H9 (cell line): ENCODE results near the gene BMERB1. TPM values are rescaled to one million over a fixed set of nuclear protein-coding genes. Genes with fewer than 3 reads are reported as not detected.

Experiments
- DNase-seq: peaks from one replicate; pipeline ENCODE4 v3.0.0-alpha.2; 2017
- H2AFZ ChIP-seq: one replicate; pipeline ENCODE4 v1.6.1; 2013; ENCODE audit warnings: mild to moderate bottlenecking, low read length, control low read depth, moderate library complexity
- H2AK5ac ChIP-seq: 2 replicates; pipeline ENCODE4 v1.6.1; 2013; ENCODE audit warnings: low read length, control low read depth, mixed read lengths; ENCODE audit not compliant: insufficient read length
- H2BK120ac ChIP-seq: one replicate; pipeline ENCODE4 v1.6.1; 2013; ENCODE audit warnings: low read depth, mild to moderate bottlenecking, low read length, control low read depth, inconsistent platforms; ENCODE audit not compliant: poor library complexity, severe bottlenecking
- H2BK12ac ChIP-seq: 2 replicates; pipeline ENCODE4 v1.6.1; 2013; ENCODE audit warnings: low read length, control low read depth, mixed read lengths, low read depth; ENCODE audit not compliant: insufficient read length
- H2BK15ac ChIP-seq: 2 replicates; pipeline ENCODE4 v1.6.1; 2013; ENCODE audit warnings: low read depth, low read length, control low read depth
- H2BK20ac ChIP-seq: one replicate; pipeline ENCODE4 v1.6.1; 2013; ENCODE audit warnings: low read depth, mild to moderate bottlenecking, low read length, control low read depth, inconsistent platforms; ENCODE audit not compliant: poor library complexity, severe bottlenecking
- H2BK5ac ChIP-seq: 2 replicates; pipeline ENCODE4 v1.6.1; 2013; ENCODE audit warnings: low read length, control low read depth, mixed read lengths; ENCODE audit not compliant: insufficient read length
- H3K14ac ChIP-seq: 2 replicates; pipeline ENCODE4 v1.6.1; 2013; ENCODE audit warnings: low read length, control low read depth; ENCODE audit not compliant: insufficient read depth
- H3K18ac ChIP-seq: 2 replicates; pipeline ENCODE4 v1.6.1; 2013; ENCODE audit warnings: low read depth, mild to moderate bottlenecking, mixed read lengths, low read length, control low read depth; ENCODE audit not compliant: insufficient read length
- H3K23ac ChIP-seq: 2 replicates; pipeline ENCODE4 v1.6.1; 2013; ENCODE audit warnings: low read length, control low read depth, mixed read lengths, low read depth; ENCODE audit not compliant: insufficient read length
- H3K23me2 ChIP-seq: 2 replicates; pipeline ENCODE4 v1.6.1; 2013; ENCODE audit warnings: low read depth, mild to moderate bottlenecking, mixed read lengths, low read length, control low read depth; ENCODE audit not compliant: insufficient read length, poor library complexity, severe bottlenecking
- H3K27ac ChIP-seq: 2 replicates; pipeline ENCODE4 v1.5.1; 2013; ENCODE audit warnings: low read length, control low read depth, mixed read lengths, low read depth; ENCODE audit not compliant: insufficient read length
- H3K27me3 ChIP-seq: 2 replicates; pipeline ENCODE4 v1.6.1; 2013; ENCODE audit warnings: low read length, control low read depth, inconsistent platforms; ENCODE audit not compliant: insufficient read depth
- H3K4ac ChIP-seq: 2 replicates; pipeline ENCODE4 v1.6.1; 2013; ENCODE audit warnings: low read depth, mild to moderate bottlenecking, control low read depth, inconsistent platforms, low read length, moderate library complexity
- H3K4me1 ChIP-seq: 2 replicates; pipeline ENCODE4 v1.6.1; 2013; ENCODE audit warnings: low read length, control low read depth, inconsistent platforms; ENCODE audit not compliant: insufficient read depth
- H3K4me2 ChIP-seq: 2 replicates; pipeline ENCODE4 v1.6.1; 2013; ENCODE audit warnings: low read length, control low read depth, mixed read lengths; ENCODE audit not compliant: insufficient read length, insufficient read depth
- H3K56ac ChIP-seq: 2 replicates; pipeline ENCODE4 v1.6.1; 2013; ENCODE audit warnings: low read depth, mild to moderate bottlenecking, mixed read lengths, low read length, control low read depth; ENCODE audit not compliant: insufficient read length
- H3K79me1 ChIP-seq: 2 replicates; pipeline ENCODE4 v1.6.1; 2013; ENCODE audit warnings: low read depth, mild to moderate bottlenecking, moderate library complexity, low read length, control low read depth, inconsistent platforms; ENCODE audit not compliant: insufficient read depth, poor library complexity, severe bottlenecking
- H3K79me2 ChIP-seq: 2 replicates; pipeline ENCODE4 v1.6.1; 2013; ENCODE audit warnings: low read length, control low read depth, inconsistent platforms; ENCODE audit not compliant: insufficient read depth
- H3K9ac ChIP-seq: 2 replicates; pipeline ENCODE4 v1.6.1; 2013; ENCODE audit warnings: low read length, control low read depth, mixed read lengths; ENCODE audit not compliant: insufficient read length; ENCODE audit errors: extremely low read depth
- H3K9me3 ChIP-seq: one replicate; pipeline ENCODE4 v1.6.1; 2013; ENCODE audit warnings: low read depth, low read length, inconsistent platforms; ENCODE audit not compliant: control insufficient read depth
- H3T11ph ChIP-seq: one replicate; pipeline ENCODE4 v1.6.1; 2013; ENCODE audit warnings: mild to moderate bottlenecking, low read length, control low read depth, inconsistent platforms
- H4K20me1 ChIP-seq: one replicate; pipeline ENCODE4 v1.6.1; 2013; ENCODE audit not compliant: control insufficient read depth, insufficient read length, insufficient read depth
- H4K5ac ChIP-seq: 2 replicates; pipeline ENCODE4 v1.6.1; 2013; ENCODE audit warnings: low read depth, mild to moderate bottlenecking, mixed read lengths, low read length, control low read depth; ENCODE audit not compliant: insufficient read length
- H4K8ac ChIP-seq: replicated peaks from 2 replicates; pipeline ENCODE4 v1.6.1; 2013; ENCODE audit warnings: low read length, control low read depth, mixed read lengths, low read depth; ENCODE audit not compliant: insufficient read length
- H4K91ac ChIP-seq: 2 replicates; pipeline ENCODE4 v1.6.1; 2013; ENCODE audit warnings: low read depth, mild to moderate bottlenecking, moderate library complexity, mixed read lengths, low read length, control low read depth; ENCODE audit not compliant: insufficient read length
- H3K27ac Mint-ChIP-seq, 3 experiments: 2 replicates in 2 of 3; 3 replicates in 1 of 3; pipeline ENCODE4 v1.8.0; 2020 to 2021; ENCODE audit warnings: mixed read lengths in 3 of 3, mild to moderate bottlenecking in 1 of 3, moderate library complexity in 1 of 3
- H3K27me3 Mint-ChIP-seq: 2 replicates; pipeline ENCODE4 v1.8.0; 2021; ENCODE audit warnings: low read depth, mild to moderate bottlenecking, moderate library complexity, mixed read lengths
- H3K36me3 Mint-ChIP-seq, 3 experiments: 2 replicates in 2 of 3; 3 replicates in 1 of 3; pipeline ENCODE4 v1.8.0; 2020 to 2021; ENCODE audit warnings: low read depth in 3 of 3, mixed read lengths in 3 of 3; ENCODE audit not compliant: insufficient read depth in 1 of 3
- H3K4me1 Mint-ChIP-seq, 2 experiments: 2 replicates each; pipeline ENCODE4 v1.8.0; 2020; ENCODE audit warnings: mixed read lengths in 2 of 2
- H3K4me3 Mint-ChIP-seq, 2 experiments: 2 replicates in 1 of 2; 3 replicates in 1 of 2; pipeline ENCODE4 v1.8.0; 2020 to 2021; ENCODE audit warnings: mild to moderate bottlenecking in 2 of 2, mixed read lengths in 2 of 2, moderate library complexity in 1 of 2
- H3K9me3 Mint-ChIP-seq, 2 experiments: 2 replicates in 1 of 2; 3 replicates in 1 of 2; pipeline ENCODE4 v1.8.0; 2020; ENCODE audit warnings: mild to moderate bottlenecking in 2 of 2, mixed read lengths in 2 of 2, moderate library complexity in 1 of 2
- WGBS: extraction: QIAGEN DNeasy Blood & Tissue Kit; methylation state at CpG from one replicate; pipeline ENCODE4 v1.1.7; 2013; ENCODE audit warnings: missing lambda C conversion rate, low lambda C conversion rate, mixed read lengths; ENCODE audit not compliant: insufficient read length; ENCODE audit errors: extremely low coverage; 5-methylcytosine and 5-hydroxymethylcytosine counted together
- total RNA-seq: library from RNA; stranded (reverse); gene quantifications from 2 replicates; pipeline ENCODE4 v1.2.1, GENCODE V29; 2021
- TF ChIP-seq, protein P1 (sequence below): fragments of 200-600 bp; sonication (generic); conservative IDR thresholded peaks from 3 replicates; pipeline ENCODE4 v1.8.0; 2021; ENCODE audit warnings: antibody characterized with exemption, mild to moderate bottlenecking

The BMERB1 gene
- total RNA-seq, 1 experiment from 2014 or later = 19.5 TPM

GRCh38 chr16:15425861-15426260 lies 8.5 kb upstream of the BMERB1 start:
- Histone ChIP-seq H3K27ac (no peak overlapping the region), H2AFZ (no peak overlapping the region), H3K4me2 (no peak overlapping the region), H3K56ac (no peak overlapping the region), H2BK12ac (no peak overlapping the region), H2BK20ac (no peak overlapping the region), H2AK5ac (no peak overlapping the region), H3K79me2 (no peaks in the 10 kb centered on the region), H4K91ac (no peak overlapping the region), H3K27me3 (no peaks in the 10 kb centered on the region), H3K79me1 (no peaks in the 10 kb centered on the region), H2BK120ac (no peak overlapping the region), H3K23me2 (no peaks in the 10 kb centered on the region), H3K14ac (no peak overlapping the region), H3K4ac (no peak overlapping the region), H2BK15ac (no peak overlapping the region), H3K9ac (no peak overlapping the region), H3K23ac (no peak overlapping the region), H3K18ac (no peak overlapping the region), H4K8ac (no peak overlapping the region), H3K4me1 (no peaks in the 10 kb centered on the region), H4K5ac (no peak overlapping the region), H4K20me1 (no peaks in the 10 kb centered on the region), H2BK5ac (no peak overlapping the region), H3T11ph (no peak overlapping the region), H3K9me3 (no peaks in the 10 kb centered on the region)
- TF ChIP-seq, protein P1, sequence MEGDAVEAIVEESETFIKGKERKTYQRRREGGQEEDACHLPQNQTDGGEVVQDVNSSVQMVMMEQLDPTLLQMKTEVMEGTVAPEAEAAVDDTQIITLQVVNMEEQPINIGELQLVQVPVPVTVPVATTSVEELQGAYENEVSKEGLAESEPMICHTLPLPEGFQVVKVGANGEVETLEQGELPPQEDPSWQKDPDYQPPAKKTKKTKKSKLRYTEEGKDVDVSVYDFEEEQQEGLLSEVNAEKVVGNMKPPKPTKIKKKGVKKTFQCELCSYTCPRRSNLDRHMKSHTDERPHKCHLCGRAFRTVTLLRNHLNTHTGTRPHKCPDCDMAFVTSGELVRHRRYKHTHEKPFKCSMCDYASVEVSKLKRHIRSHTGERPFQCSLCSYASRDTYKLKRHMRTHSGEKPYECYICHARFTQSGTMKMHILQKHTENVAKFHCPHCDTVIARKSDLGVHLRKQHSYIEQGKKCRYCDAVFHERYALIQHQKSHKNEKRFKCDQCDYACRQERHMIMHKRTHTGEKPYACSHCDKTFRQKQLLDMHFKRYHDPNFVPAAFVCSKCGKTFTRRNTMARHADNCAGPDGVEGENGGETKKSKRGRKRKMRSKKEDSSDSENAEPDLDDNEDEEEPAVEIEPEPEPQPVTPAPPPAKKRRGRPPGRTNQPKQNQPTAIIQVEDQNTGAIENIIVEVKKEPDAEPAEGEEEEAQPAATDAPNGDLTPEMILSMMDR = no peak
- Mint-ChIP-seq H3K27me3 (no peaks in the 10 kb centered on the region), H3K4me1 (peaks cover 0 to 2% of the 10 kb centered on the region in 2 experiments; a peak in 1 of 4 replicates), H3K4me3 (no peak overlapping the region), H3K27ac (no peak overlapping the region), H3K9me3 (no peaks in the 10 kb centered on the region), H3K36me3 (no peaks in the 10 kb centered on the region)
- no peak for DNase-seq
- WGBS = no CpG with 5 or more reads among the region's 6 CpGs
